Hematopoietic multipotent progenitor cell treated with erythropoietin and hydrocortisone succinate and interleukin-3 and kit ligand, for 4 days (in vitro differentiated cells): ENCODE measurements around the gene CLPTM1.
"Not testable (repeated sequence)": the region's sequence is repeated elsewhere in the genome, so short reads cannot be mapped to it uniquely, and the experiment has no call there.

Experiments used
- DNase-seq: peaks from one replicate; pipeline ENCODE4 v3.0.0-alpha.2; 2015

CLPTM1 gene

GRCh38 chr19:44975444-44975843, 20.3 kb downstream of the CLPTM1 start:
- DNase-seq, result no peak

- DNase-seq, result no peak
Measured at GRCh38 chr19:44984005-44984404, 28.8 kb downstream of the CLPTM1 start.

- DNase-seq, result no peak
Measured at GRCh38 chr19:44985445-44985844, 30.3 kb downstream of the CLPTM1 start.

GRCh38 chr19:44986389-44986788, 31.2 kb downstream of the CLPTM1 start:
- no peak for DNase-seq

- DNase-seq, result no peak
Measured at GRCh38 chr19:44987148-44987675, 32.0 kb downstream of the CLPTM1 start.

GRCh38 chr19:44988273-44988672, 33.1 kb downstream of the CLPTM1 start:
- no peak for DNase-seq

GRCh38 chr19:44988896-44989556, 33.8 kb downstream of the CLPTM1 start:
- DNase-seq, result peak; percentile 83

GRCh38 chr19:44990459-44990858, 35.3 kb downstream of the CLPTM1 start:
- DNase-seq, result no peak

- no peak for DNase-seq
Measured at GRCh38 chr19:44990966-44991365, 35.8 kb downstream of the CLPTM1 start.

- no peak for DNase-seq
Measured at GRCh38 chr19:44992336-44993163, 37.4 kb downstream of the CLPTM1 start.

GRCh38 chr19:44993526-44993925, 38.3 kb downstream of the CLPTM1 start:
- no peak for DNase-seq

GRCh38 chr19:44993926-44994537, 38.9 kb downstream of the CLPTM1 start:
- no peak for DNase-seq

- no peak for DNase-seq
Measured at GRCh38 chr19:44998025-44998424, 42.8 kb downstream of the CLPTM1 start.

GRCh38 chr19:44999131-44999925, 44.1 kb downstream of the CLPTM1 start:
- DNase-seq, result not testable (repeated sequence)

- DNase-seq, result not testable (repeated sequence)
Measured at GRCh38 chr19:45000665-45001064, 45.5 kb downstream of the CLPTM1 start.

- DNase-seq, result peak; percentile 94
Measured at GRCh38 chr19:45001087-45001739, 46.0 kb downstream of the CLPTM1 start, which contains the start of gene RELB. RELB (plus strand) TSS chr19:45001464; CDS start chr19:45001580, 116 bp downstream.

- no peak for DNase-seq
Measured at GRCh38 chr19:45003485-45003884, 48.3 kb downstream of the CLPTM1 start.

- DNase-seq, result no peak
Measured at GRCh38 chr19:45005787-45006186, 50.6 kb downstream of the CLPTM1 start.

GRCh38 chr19:45008552-45008951, 53.4 kb downstream of the CLPTM1 start:
- no peak for DNase-seq

GRCh38 chr19:45009625-45010255, 54.6 kb downstream of the CLPTM1 start:
- no peak for DNase-seq

- DNase-seq, result peak; percentile 22
Measured at GRCh38 chr19:45010306-45010705, 55.1 kb downstream of the CLPTM1 start.

- DNase-seq, result no peak
Measured at GRCh38 chr19:45011959-45012358, 56.8 kb downstream of the CLPTM1 start.
